Astrocyte of the hippocampus (primary cell): ENCODE measurements around the gene SULT2A1.
"Not testable (repeated sequence)": the region's sequence is repeated elsewhere in the genome, so short reads cannot be mapped to it uniquely, and the experiment has no call there.

ENCODE experiments used
- DNase-seq: peaks from one replicate; pipeline ENCODE4 v3.0.0; 2011; ENCODE audit warnings: low read depth, low spot score

SULT2A1 gene

GRCh38 chr19:47886010-47886559 is at the start of gene SULT2A1:
Gene SULT2A1 (minus strand): TSS chr19:47886315. CDS start chr19:47886257, 58 bp downstream.
- no peak for DNase-seq

GRCh38 chr19:47928581-47928980 is 42.5 kb upstream of the SULT2A1 start:
- not testable (repeated sequence) for DNase-seq

- DNase-seq: not testable (repeated sequence)
Observed at GRCh38 chr19:47920107-47920506, 34.0 kb upstream of the SULT2A1 start.

GRCh38 chr19:47910191-47910590 is 24.1 kb upstream of the SULT2A1 start:
- DNase-seq: not testable (repeated sequence)

- DNase-seq: not testable (repeated sequence)
Observed at GRCh38 chr19:47909350-47909749, 23.2 kb upstream of the SULT2A1 start.

- DNase-seq: no peak
Observed at GRCh38 chr19:47901370-47901769, 15.3 kb upstream of the SULT2A1 start.

GRCh38 chr19:47899335-47899734 is 13.2 kb upstream of the SULT2A1 start:
- no peak for DNase-seq

GRCh38 chr19:47897861-47898260 is 11.7 kb upstream of the SULT2A1 start:
- no peak for DNase-seq

- DNase-seq: no peak
Observed at GRCh38 chr19:47896773-47897172, 10.7 kb upstream of the SULT2A1 start.

GRCh38 chr19:47896019-47896418 is 9.9 kb upstream of the SULT2A1 start:
- no peak for DNase-seq

GRCh38 chr19:47895165-47895782 is 9.2 kb upstream of the SULT2A1 start:
- no peak for DNase-seq

- no peak for DNase-seq
Observed at GRCh38 chr19:47891923-47892666, 6.0 kb upstream of the SULT2A1 start.

GRCh38 chr19:47891622-47891922 is 5.5 kb upstream of the SULT2A1 start:
- DNase-seq: no peak

GRCh38 chr19:47890865-47891621 is 4.9 kb upstream of the SULT2A1 start:
- DNase-seq: no peak

- DNase-seq: no peak
Observed at GRCh38 chr19:47885067-47885463, 1.1 kb downstream of the SULT2A1 start.

- DNase-seq: no peak
Observed at GRCh38 chr19:47882890-47883289, 3.2 kb downstream of the SULT2A1 start.

- no peak for DNase-seq
Observed at GRCh38 chr19:47881757-47882156, 4.4 kb downstream of the SULT2A1 start.

GRCh38 chr19:47879385-47879784 is 6.7 kb downstream of the SULT2A1 start:
- not testable (repeated sequence) for DNase-seq

- DNase-seq: no peak
Observed at GRCh38 chr19:47878906-47879305, 7.2 kb downstream of the SULT2A1 start.

GRCh38 chr19:47865166-47865565 is 20.9 kb downstream of the SULT2A1 start:
- no peak for DNase-seq

GRCh38 chr19:47863514-47863936 is 22.6 kb downstream of the SULT2A1 start:
- peak; percentile 88 for DNase-seq

- DNase-seq: no peak
Observed at GRCh38 chr19:47861630-47862029, 24.5 kb downstream of the SULT2A1 start.
